Neuron (in vitro differentiated cells): ENCODE results near the gene GPR15LG.
"Not testable (repeated sequence)": the region's sequence is repeated elsewhere in the genome, so short reads cannot be mapped to it uniquely, and the experiment has no call there.

Source experiments
- H2AFZ ChIP-seq: one replicate; pipeline ENCODE4 v1.6.1; 2013; ENCODE audit warnings: low read depth, mild to moderate bottlenecking, inconsistent platforms, low read length, moderate library complexity
- H3K27me3 ChIP-seq: one replicate; pipeline ENCODE4 v1.6.1; 2013; ENCODE audit warnings: low read length; ENCODE audit not compliant: insufficient read depth
- H3K36me3 ChIP-seq: one replicate; pipeline ENCODE4 v1.6.1; 2013; ENCODE audit warnings: low read length; ENCODE audit not compliant: insufficient read depth
- H3K4me1 ChIP-seq: one replicate; pipeline ENCODE4 v1.6.1; 2013; ENCODE audit warnings: low read length; ENCODE audit not compliant: insufficient read depth
- H3K4me3 ChIP-seq: 2 replicates; pipeline ENCODE4 v1.5.1; 2013; ENCODE audit warnings: mild to moderate bottlenecking, low read length, moderate library complexity
- H3K9me3 ChIP-seq: one replicate; pipeline ENCODE4 v1.6.1; 2013; ENCODE audit warnings: low read length

The GPR15LG gene

GRCh38 chr10:84155521-84155920 lies 18.1 kb upstream of the GPR15LG start:
- Histone ChIP-seq H3K4me3 (no peak overlapping the region), H3K27me3 (no peaks in the 10 kb centered on the region), H3K4me1 (no peaks in the 10 kb centered on the region), H2AFZ (no peak overlapping the region), H3K36me3 (peaks cover 42% of the 10 kb centered on the region), H3K9me3 (no peaks in the 10 kb centered on the region)

GRCh38 chr10:84156009-84156408 lies 17.6 kb upstream of the GPR15LG start:
- H3K9me3 ChIP-seq, result no peaks in the 10 kb centered on the region
- H2AFZ ChIP-seq, result no peak overlapping the region
- no peaks in the 10 kb centered on the region for H3K4me1 ChIP-seq
- no peak overlapping the region for H3K4me3 ChIP-seq
- H3K36me3 ChIP-seq, result peaks cover 37% of the 10 kb centered on the region
- H3K27me3 ChIP-seq, result no peaks in the 10 kb centered on the region

- H2AFZ ChIP-seq, result no peak overlapping the region
- no peak overlapping the region for H3K4me3 ChIP-seq
- peaks cover 32% of the 10 kb centered on the region for H3K36me3 ChIP-seq
- H3K4me1 ChIP-seq, result no peaks in the 10 kb centered on the region
- H3K9me3 ChIP-seq, result no peaks in the 10 kb centered on the region
- H3K27me3 ChIP-seq, result no peaks in the 10 kb centered on the region
Measured at GRCh38 chr10:84156768-84157167, 16.8 kb upstream of the GPR15LG start.

GRCh38 chr10:84158061-84158460 lies 15.5 kb upstream of the GPR15LG start:
- peaks cover 21% of the 10 kb centered on the region for H3K36me3 ChIP-seq
- no peaks in the 10 kb centered on the region for H3K9me3 ChIP-seq
- no peaks in the 10 kb centered on the region for H3K27me3 ChIP-seq
- no peaks in the 10 kb centered on the region for H3K4me1 ChIP-seq
- H2AFZ ChIP-seq, result no peak overlapping the region
- no peak overlapping the region for H3K4me3 ChIP-seq

- Histone ChIP-seq H3K9me3 (no peaks in the 10 kb centered on the region), H3K4me3 (no peak overlapping the region)
Measured at GRCh38 chr10:84158550-84158949, 15.1 kb upstream of the GPR15LG start.

GRCh38 chr10:84159076-84159685 lies 14.4 kb upstream of the GPR15LG start:
- H3K4me3 ChIP-seq, result no peak overlapping the region
- H3K4me1 ChIP-seq, result no peaks in the 10 kb centered on the region
- H3K9me3 ChIP-seq, result no peaks in the 10 kb centered on the region
- no peak overlapping the region for H2AFZ ChIP-seq
- peaks cover 10% of the 10 kb centered on the region for H3K36me3 ChIP-seq
- no peaks in the 10 kb centered on the region for H3K27me3 ChIP-seq

More at GRCh38 chr10:84158550-84158949, 15.1 kb upstream of the GPR15LG start:
- Histone ChIP-seq H2AFZ (no peak overlapping the region), H3K27me3 (no peaks in the 10 kb centered on the region), H3K4me1 (no peaks in the 10 kb centered on the region), H3K36me3 (peaks cover 16% of the 10 kb centered on the region)

- H3K4me1 ChIP-seq, result no peaks in the 10 kb centered on the region
- H3K9me3 ChIP-seq, result no peaks in the 10 kb centered on the region
- no peak overlapping the region for H2AFZ ChIP-seq
- no peaks in the 10 kb centered on the region for H3K27me3 ChIP-seq
- H3K36me3 ChIP-seq, result no peaks in the 10 kb centered on the region
- H3K4me3 ChIP-seq, result no peak overlapping the region
Measured at GRCh38 chr10:84160663-84161362, 12.8 kb upstream of the GPR15LG start.

- Histone ChIP-seq H3K27me3 (no peaks in the 10 kb centered on the region), H3K4me1 (no peaks in the 10 kb centered on the region), H3K36me3 (no peaks in the 10 kb centered on the region), H3K4me3 (no peak overlapping the region), H3K9me3 (no peaks in the 10 kb centered on the region), H2AFZ (no peak overlapping the region)
Measured at GRCh38 chr10:84163996-84164395, 9.6 kb upstream of the GPR15LG start.

- H3K36me3 ChIP-seq, result no peaks in the 10 kb centered on the region
- H2AFZ ChIP-seq, result no peak overlapping the region
- H3K4me3 ChIP-seq, result no peak overlapping the region
- H3K4me1 ChIP-seq, result no peaks in the 10 kb centered on the region
- no peaks in the 10 kb centered on the region for H3K9me3 ChIP-seq
- no peaks in the 10 kb centered on the region for H3K27me3 ChIP-seq
Measured at GRCh38 chr10:84164442-84164841, 9.2 kb upstream of the GPR15LG start.

- no peaks in the 10 kb centered on the region for H3K9me3 ChIP-seq
- H3K4me1 ChIP-seq, result peaks cover 3% of the 10 kb centered on the region
- no peak overlapping the region for H3K4me3 ChIP-seq
- H3K36me3 ChIP-seq, result no peaks in the 10 kb centered on the region
- no peak overlapping the region for H2AFZ ChIP-seq
- no peaks in the 10 kb centered on the region for H3K27me3 ChIP-seq
Measured at GRCh38 chr10:84166620-84167288, 6.8 kb upstream of the GPR15LG start.

- not testable (repeated sequence) for H3K4me3 ChIP-seq, H2AFZ ChIP-seq
Measured at GRCh38 chr10:84167289-84167653, 6.3 kb upstream of the GPR15LG start.

GRCh38 chr10:84168382-84168781 lies 5.2 kb upstream of the GPR15LG start:
- not testable (repeated sequence) for H3K36me3 ChIP-seq, H3K4me1 ChIP-seq, H3K9me3 ChIP-seq, H2AFZ ChIP-seq, H3K27me3 ChIP-seq, H3K4me3 ChIP-seq

More at GRCh38 chr10:84167289-84167653, 6.3 kb upstream of the GPR15LG start:
- H3K9me3 ChIP-seq, H3K4me1 ChIP-seq, H3K36me3 ChIP-seq, H3K27me3 ChIP-seq: not testable (repeated sequence)

GRCh38 chr10:84171237-84171636 lies 2.4 kb upstream of the GPR15LG start:
- H3K4me1 ChIP-seq, H3K9me3 ChIP-seq: not testable (repeated sequence)

More at GRCh38 chr10:84171237-84171636, 2.4 kb upstream of the GPR15LG start:
- not testable (repeated sequence) for H3K4me3 ChIP-seq, H2AFZ ChIP-seq, H3K27me3 ChIP-seq, H3K36me3 ChIP-seq
